ENCODE data around the gene ANXA10.
"Not testable (repeated sequence)": the region's sequence is repeated elsewhere in the genome, so short reads cannot be mapped to it uniquely, and the experiment has no call there.

ANXA10 gene

GRCh38 chr4:168163106-168163505 lies 70.8 kb downstream of the ANXA10 start:
- FAIRE-seq: no peak

- no peak for FAIRE-seq
Measured at GRCh38 chr4:168164045-168164444, 71.7 kb downstream of the ANXA10 start.

GRCh38 chr4:168164915-168165548 lies 72.7 kb downstream of the ANXA10 start:
- no peak for FAIRE-seq

- no peak for FAIRE-seq
Measured at GRCh38 chr4:168167714-168168284, 75.5 kb downstream of the ANXA10 start.

GRCh38 chr4:168174308-168174707 lies 82.0 kb downstream of the ANXA10 start:
- FAIRE-seq: no peak

- FAIRE-seq: no peak
Measured at GRCh38 chr4:168177546-168178149, 85.3 kb downstream of the ANXA10 start.

- FAIRE-seq: peak; percentile 96
Measured at GRCh38 chr4:168183717-168184571, 91.6 kb downstream of the ANXA10 start.

GRCh38 chr4:168188754-168189153 lies 96.4 kb downstream of the ANXA10 start:
- FAIRE-seq: no peak

- no peak for FAIRE-seq
Measured at GRCh38 chr4:168197926-168198325, 105.6 kb downstream of the ANXA10 start.

- FAIRE-seq: no peak
Measured at GRCh38 chr4:168199260-168199957, 107.1 kb downstream of the ANXA10 start.

GRCh38 chr4:168200685-168201084 lies 108.3 kb downstream of the ANXA10 start:
- no peak for FAIRE-seq

GRCh38 chr4:168203233-168203911 lies 111.0 kb downstream of the ANXA10 start:
- FAIRE-seq: no peak

GRCh38 chr4:168208957-168209614 lies 116.7 kb downstream of the ANXA10 start:
- FAIRE-seq: no peak

GRCh38 chr4:168212656-168213055 lies 120.3 kb downstream of the ANXA10 start:
- no peak for FAIRE-seq

GRCh38 chr4:168213511-168213910 lies 121.2 kb downstream of the ANXA10 start:
- not testable (repeated sequence) for FAIRE-seq

GRCh38 chr4:168218645-168219044 lies 126.3 kb downstream of the ANXA10 start:
- no peak for FAIRE-seq

GRCh38 chr4:168220893-168221292 lies 128.6 kb downstream of the ANXA10 start:
- FAIRE-seq: no peak

- FAIRE-seq: no peak
Measured at GRCh38 chr4:168221301-168221700, 129.0 kb downstream of the ANXA10 start.
